IPS DF 4.7 (cell line): Measurements from ENCODE around the gene NRGN.

Experiments
- DNase-seq: peaks from one replicate; pipeline ENCODE4 v3.0.0-alpha.2; 2013; ENCODE audit warnings: low spot score; ENCODE audit errors: extremely low read depth

Gene NRGN

GRCh38 chr11:124779568-124779967 lies 39.8 kb downstream of the NRGN start:
- no peak for DNase-seq

DNA sequence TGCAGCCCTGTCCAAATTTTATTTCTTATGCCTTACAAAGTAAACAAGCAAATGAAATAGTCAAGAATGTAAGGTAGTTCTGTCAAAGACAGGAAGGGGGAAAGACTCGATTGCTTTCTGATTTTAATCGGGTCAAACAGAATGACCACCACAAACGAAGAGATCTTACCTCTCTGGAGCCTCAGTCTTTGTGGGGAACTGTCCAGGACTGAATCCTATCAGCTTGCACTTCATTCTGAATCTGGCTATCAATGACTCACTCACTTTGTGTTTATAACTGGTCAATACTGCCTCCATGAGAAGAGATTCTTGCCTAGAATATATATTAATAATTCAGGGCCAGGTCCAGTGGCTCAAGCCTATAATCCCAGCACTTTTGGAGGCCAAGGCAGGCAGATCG lies 43.3 kb downstream of the NRGN start:
- no peak for DNase-seq

GRCh38 chr11:124784051-124784450 lies 44.3 kb downstream of the NRGN start:
- no peak for DNase-seq

DNA sequence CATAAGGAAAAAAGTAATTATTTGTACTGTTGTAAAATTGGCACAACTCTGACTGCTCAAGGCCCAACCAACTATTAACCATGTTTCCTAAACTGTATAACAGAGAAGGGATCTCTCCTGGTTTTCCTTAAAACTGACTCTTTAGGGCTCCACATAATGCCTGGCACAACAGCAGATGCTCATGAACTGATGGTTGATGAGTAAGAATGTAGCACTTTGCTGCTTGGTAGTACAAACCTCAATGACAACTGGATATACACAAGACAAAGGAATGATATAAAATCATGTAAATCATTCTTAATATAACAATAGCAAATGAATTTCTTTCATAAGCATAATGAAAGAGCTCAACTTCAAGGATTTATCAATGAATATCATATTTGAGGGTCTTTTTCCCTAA lies 48.8 kb downstream of the NRGN start:
- no peak for DNase-seq

DNA sequence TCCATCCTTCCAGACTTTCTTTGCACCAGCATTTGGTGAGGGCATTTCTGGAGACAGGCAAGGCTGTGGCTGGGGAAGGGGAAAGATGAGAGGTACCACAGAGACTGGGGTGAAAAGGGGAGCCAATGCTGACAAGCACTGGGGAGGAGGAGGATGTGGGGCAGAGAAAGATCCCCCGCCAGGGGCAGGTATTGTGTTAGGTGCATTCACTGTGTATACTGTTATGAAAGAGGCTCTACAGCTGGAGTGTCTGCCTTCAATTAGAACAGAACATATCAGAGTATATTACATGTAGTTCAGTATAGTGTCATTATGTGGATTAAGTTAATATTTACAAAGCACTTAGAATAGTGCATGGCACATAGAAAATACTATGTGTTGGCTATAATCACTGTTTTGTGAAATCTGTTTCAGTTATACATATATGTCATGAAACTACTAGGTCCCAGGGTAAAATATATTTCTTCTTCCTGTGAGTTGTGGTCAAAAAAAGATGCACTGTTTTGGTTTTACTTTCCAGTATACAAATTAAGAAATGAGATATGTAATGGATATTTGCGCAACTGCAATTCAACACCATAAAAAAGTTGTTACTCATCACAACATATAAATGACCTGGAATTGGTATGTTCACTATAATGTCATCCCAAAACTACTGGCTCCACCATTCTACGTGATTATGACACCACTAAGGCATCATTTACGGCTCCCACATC lies 52.0 kb downstream of the NRGN start:
- DNase-seq = no peak

DNA sequence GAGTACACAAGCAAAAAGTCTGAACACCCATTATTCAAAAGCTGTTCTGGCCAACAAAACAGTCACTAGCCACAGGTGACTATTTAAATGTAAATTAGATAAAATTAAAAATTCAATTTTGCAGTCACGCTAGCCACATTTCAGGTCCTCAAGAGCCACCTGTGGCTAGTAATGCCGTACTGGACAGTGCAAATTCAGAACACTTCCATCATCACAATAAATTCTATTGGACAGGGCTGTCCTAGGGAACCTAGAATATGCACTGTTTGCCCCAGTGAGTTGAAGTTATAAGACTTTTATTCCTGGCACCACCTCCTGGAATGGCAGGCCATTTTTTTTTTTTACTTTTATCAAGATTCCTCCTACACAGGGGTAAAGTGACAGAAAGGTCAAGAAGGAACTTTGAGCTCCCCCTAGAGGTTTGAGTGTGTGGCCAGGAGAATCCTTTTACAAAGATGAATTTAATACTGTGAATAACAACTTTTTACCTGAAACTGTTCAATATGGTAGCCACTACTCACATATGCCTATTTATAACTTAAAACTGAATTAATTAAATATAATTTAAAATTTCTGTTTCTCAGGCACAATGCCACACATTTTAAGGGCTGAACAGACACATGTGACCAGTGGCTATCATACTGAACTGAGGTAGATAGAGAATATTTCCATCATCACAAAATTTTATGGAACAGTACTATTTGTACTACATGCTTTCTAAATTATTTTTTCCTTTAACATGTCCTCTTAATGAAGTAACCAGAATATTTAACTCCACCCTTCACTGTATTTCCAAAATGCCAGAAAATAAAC lies 53.9 kb downstream of the NRGN start:
- no peak for DNase-seq

DNA sequence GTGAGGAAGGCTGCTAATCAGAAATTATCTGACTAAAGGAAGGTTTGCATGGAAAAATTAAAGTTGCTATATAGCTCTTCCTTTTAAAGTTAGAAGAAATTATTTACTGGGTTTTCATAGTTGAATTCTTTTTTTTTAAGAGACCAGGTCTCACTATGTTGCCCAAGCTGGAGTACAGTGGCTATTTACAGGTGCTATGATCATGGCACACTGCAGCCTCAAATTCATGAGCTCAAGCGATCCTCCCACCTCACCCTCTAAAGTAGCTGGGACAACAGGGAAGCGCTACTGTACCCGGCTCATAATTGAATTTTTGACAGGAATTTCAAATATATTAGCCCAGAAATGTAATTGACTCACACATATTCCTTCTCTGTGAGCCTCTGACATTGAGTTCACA lies 56.6 kb downstream of the NRGN start:
- DNase-seq = no peak
